ENCODE measurements around the gene FARP1.

The FARP1 gene

DNA sequence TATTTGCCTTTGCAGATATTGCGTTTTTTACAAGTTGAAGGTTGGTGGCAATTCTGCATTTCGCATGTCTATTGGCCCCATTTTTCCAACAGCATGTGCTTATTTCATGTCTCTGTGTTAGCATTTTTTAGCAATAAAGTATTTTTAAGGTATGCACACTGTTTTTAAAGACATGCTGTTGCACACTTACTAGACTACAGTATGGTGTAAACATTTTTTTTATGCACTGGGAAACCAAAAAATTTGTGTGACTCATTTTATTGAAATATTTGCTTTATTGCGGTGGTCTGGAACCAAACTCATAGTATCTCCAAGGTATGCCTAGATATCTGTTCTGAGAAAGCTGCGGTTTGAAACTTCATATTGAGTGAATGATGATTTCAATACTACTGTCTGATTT is 89.6 kb downstream of the FARP1 start:
- DNase-seq, result no peak

DNA sequence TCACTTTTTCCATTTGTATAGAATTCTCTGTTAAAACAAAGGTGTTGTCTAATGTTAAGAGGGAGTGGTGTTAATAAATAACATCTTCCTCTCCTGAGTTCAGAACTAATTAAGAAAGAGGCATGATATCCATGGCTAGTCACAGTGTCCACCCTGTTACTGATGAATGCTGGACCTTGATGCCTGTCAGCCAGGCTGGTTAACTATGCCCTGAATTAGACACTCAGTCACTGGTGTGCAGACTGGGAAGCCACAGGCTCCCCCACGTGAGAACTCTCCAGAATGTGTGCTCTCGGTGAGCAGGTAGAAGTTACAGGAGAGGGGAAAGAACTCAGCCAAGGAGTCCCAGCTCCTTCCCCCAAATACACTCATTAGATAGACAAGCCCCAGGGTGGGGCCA is 90.2 kb downstream of the FARP1 start:
- DNase-seq, result no peak

- no peak for DNase-seq
Observed at GRCh38 chr13:98234348-98234747, 91.5 kb downstream of the FARP1 start.

DNA sequence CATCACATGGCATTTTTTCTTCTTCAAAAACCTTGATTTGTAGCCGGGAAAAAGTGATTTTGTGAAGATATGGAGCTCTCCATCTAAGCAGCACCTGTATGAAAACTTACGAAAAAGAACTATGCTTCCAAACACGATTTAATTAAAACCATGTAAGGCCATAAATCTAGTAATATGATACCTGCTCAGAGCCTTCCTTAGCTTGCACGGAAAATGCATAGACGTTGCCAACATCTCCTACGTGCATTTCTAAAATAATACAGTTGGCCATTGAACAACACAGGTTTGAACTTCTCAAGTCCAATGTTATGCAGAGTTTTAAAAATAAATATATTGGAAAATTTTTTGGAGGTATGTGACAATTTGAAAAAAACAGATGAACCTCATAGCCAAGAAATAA is 93.3 kb downstream of the FARP1 start:
- no peak for DNase-seq

DNA sequence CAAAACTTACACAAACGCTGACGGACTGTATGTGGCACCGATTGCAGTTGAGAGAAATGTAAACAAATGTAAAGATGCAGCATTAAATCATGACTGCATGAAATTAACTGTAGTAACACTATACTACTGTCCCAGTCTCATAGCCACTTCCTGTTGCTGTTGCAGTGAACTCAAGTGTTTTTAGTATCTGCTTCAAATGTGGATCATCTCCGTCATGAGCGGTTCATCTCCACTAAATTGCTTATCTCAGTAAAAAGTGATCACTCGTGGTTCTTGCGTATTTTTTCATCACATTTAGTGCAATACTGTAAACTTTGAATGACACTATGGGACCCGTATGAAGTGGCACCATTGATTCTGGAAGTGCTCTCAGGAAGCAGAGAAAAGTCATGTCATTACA is 94.4 kb downstream of the FARP1 start:
- DNase-seq, result no peak

DNA sequence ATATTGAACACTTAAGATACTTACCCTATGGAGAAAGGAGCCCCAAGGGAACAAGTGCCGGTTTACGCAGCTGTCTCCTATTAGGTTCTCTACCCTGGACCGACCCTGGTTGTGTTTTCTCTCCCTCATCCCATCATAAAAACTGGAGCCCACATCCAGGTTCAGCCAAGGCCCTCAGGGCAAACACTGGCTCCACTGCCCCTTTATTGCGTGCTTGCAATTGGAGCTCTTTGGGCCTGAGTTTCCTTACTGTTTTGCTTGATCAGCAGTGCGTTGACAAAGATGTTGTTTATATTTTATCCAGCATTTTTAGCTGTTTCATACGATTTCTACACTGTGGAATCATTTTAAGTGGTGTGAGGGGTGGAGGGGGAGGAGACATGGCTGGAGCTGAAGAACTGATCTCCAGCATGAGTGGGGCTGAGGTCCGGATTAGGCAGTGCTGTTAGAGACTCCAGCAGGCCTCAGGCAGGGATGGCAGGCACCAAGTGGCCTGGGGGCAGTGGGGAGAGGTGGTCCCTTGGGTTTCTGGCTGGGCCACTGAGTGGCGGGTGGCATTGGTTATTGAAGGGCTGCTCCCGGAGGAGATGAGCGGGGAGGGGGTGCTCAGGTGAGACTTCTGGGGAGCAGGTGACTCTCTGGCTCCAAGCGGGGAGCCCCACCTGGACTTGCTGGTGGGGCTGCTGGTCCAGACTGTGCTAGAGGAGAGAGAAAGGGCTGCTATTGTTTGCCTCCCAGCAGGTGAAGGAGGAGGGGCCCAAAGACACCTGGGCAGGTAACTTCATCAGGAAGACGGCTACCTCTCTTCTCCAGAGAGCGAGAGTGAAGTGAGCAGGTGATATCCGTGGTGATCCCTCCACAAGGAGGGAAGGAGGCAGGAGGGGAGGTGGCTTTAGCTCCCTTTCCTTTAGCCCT is 96.5 kb downstream of the FARP1 start:
- DNase-seq, result no peak

GRCh38 chr13:98240135-98240534 is 97.2 kb downstream of the FARP1 start:
- no peak for DNase-seq

- no peak for DNase-seq
Observed at GRCh38 chr13:98240974-98241373, 98.1 kb downstream of the FARP1 start.

DNA sequence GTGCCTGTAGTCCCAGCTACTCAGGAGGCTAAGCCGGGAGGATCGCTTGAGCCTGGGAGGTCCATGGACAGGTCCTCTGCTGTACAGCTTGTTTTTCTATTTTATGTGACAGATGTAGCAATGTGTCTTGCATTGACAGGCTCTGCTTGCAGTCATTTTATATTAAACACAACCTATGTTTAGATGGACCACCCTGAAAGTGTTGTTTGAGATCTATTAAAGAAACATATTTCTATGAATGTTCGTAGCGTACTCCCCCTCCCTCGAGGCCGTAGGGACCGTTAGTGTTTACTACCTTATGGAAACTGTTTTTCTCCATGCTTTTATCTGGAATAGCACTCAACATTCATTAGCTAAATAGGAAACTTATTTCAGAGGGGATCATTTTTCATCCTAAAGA is 99.1 kb downstream of the FARP1 start:
- no peak for DNase-seq

GRCh38 chr13:98242403-98242802 is 99.5 kb downstream of the FARP1 start:
- DNase-seq, result no peak

DNA sequence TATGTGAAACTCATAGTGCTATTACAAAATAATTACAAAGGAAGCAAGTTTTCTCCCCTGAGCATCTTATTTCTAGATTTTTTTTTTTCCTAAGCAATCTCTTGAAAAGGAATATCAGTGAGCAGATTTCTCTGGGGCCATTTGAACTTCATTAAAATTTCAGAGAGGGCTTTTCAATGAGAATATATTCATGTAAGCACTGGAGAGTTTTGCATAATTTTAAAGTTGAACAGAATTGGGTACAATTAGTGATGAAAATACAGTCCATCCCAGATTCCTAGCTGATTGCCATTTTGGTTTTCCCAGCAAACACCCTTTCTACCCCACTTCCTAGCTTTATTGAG is 101.0 kb downstream of the FARP1 start:
- no peak for DNase-seq

DNA sequence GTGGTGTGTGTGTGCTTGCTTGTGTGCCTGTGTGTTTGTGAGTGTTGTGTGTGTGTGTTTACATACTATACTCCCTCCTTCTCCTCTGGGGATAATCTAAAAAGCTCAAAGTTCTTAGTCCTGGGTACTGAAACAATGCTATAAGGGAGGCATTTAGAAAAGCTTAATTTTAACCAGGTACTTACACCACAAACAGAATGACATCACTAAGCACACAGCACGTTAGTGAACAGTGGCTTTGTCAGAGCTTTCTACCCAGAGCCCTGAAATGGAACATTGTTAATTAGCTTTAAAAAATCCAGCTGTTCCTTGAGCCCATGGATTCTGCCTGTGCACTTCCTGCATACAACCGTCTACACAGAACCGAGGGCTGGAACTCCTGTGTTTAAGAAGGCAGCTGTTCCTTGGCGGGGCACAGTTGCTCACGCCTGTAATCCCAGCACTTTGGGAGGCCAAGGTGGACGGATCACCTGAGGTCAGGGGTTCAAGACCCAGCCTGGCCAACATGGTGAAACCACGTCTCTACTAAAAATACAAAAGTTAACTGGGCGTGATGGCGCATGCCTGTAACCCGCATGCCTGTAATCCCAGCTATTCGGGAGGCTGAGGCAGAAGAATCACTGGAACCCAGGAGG is 103.8 kb downstream of the FARP1 start:
- DNase-seq, result no peak

GRCh38 chr13:98251708-98252107 is 108.8 kb downstream of the FARP1 start:
- no peak for DNase-seq

- no peak for DNase-seq
Observed at GRCh38 chr13:98252931-98253470, 110.1 kb downstream of the FARP1 start.

- DNase-seq, result no peak
Observed at GRCh38 chr13:98253526-98253925, 110.6 kb downstream of the FARP1 start.

- no peak for DNase-seq
Observed at GRCh38 chr13:98254513-98254912, 111.6 kb downstream of the FARP1 start.

- DNase-seq, result no peak
Observed at GRCh38 chr13:98258226-98258625, 115.3 kb downstream of the FARP1 start.

DNA sequence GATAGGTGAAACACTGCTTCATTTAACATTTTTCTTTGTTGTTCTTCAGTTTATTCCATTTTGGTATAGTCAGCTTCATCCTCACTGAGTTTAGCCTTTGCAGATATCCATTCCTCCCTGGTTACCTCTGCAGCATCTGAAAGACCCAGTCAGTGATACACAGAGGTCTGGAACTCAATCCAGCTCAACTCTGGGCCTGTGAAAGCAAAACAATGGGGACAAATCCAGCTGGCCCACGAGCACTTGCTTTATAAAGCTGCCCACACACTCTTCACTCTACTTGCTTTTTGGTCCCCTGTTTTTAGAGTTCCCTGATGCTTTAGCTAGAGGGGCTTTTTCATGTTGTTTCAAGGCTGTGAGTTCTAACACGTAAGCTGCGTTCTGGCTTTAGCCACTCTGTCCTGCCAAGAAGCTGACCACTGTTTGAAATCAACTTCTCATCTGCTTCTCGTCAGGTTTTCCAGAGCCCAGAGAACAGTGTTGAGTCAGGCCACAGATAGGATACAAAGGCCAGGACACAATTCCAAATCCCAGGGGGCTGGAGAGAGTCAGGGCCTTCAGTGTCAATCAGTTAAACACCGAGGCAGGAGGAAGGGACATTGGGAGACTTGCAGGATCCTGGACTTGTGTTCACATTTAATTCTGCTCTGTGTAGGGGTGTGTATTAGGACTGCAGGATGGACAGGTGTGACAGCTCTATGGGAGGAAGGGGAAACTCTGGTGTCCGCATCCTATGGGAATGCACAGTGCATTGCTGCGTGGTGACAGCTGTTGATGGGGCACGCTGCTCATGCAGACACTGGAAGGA is 117.7 kb downstream of the FARP1 start:
- no peak for DNase-seq

DNA sequence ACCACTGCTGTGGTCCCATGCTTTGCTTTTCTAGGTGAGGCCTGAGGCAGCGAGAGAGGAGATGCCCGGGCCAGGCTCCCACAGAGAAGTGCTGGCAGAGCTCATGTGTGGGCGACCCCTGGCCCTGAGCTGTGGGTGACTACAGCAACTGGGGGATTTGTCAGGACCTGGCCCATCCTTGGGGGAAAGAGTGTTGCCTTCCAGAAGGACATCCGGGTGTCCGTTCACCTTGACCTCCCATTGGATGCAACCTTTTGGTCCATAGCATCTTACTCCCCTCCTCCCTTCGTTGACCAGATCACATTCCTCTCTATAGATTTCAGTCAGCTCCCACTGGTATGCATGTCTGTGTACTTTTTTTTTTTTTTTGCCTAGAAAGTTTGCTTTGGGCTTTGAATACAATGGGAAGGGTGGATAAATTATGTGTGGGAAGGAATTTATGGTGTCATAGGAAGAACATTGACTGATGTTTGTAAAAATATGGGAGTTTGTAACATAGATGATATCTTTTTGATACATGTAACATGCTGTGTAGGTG is 118.3 kb downstream of the FARP1 start:
- no peak for DNase-seq

- no peak for DNase-seq
Observed at GRCh38 chr13:98262292-98262691, 119.4 kb downstream of the FARP1 start.

DNA sequence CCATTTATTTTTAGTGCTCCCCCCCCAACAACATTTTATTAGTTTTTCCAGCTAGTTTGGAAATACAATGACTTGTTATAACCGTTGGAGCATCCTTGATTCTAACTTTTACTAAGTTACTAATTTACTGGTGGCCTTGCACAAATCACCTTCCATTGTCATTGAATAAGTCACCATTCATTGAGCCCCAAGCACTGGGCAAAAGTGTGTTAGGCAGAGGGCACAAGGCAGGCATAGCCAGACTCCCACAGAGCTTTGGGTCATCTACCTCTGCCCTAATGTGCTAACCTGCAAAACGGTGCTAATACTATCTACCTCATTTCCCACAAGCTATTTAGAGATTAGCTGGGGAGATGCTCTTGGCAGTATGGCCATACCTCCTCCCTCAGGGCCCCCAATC is 120.9 kb downstream of the FARP1 start:
- no peak for DNase-seq

DNA sequence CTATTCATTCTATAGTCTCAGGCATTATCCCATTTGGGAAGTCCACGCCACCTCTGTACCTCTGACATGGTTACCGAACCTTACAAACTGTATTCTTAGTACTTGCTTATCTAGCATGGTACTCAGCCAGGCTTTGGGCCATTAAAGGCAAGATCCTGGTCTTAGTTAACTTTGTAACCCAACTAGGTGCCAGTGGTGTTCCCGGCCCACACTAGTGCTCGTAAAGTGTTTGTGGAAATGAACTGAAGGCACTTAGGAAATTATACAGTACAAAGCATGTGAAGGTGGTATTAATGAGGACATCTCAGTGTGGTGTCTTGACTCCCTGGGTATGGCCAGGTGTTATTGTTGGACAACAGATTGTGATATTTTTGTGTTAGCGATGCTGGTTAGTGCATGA is 122.0 kb downstream of the FARP1 start:
- DNase-seq, result no peak
